Prostate gland (tissue), 2 donors: ENCODE data around the gene PRCC. TPM values are rescaled to one million over a fixed set of nuclear protein-coding genes. Genes with fewer than 3 reads are reported as not detected.

Experiments
- DNase-seq: peaks from one replicate; pipeline ENCODE4 v3.0.0-alpha.2; 2019; ENCODE audit warnings: low spot score
- H3K27ac ChIP-seq, 2 donors: fragments of 200-600 bp; sonication (generic); 2 replicates each; pipeline ENCODE4 v1.5.1; 2017 to 2019
- H3K27me3 ChIP-seq: fragments of 200-600 bp; sonication (generic); replicated peaks from 2 replicates; pipeline ENCODE4 v1.5.1; 2019; ENCODE audit not compliant: insufficient read depth
- H3K36me3 ChIP-seq, 2 donors: fragments of 200-600 bp; sonication (generic); 1 replicate in 1 of 2; 2 replicates in 1 of 2; pipeline versions ENCODE4 v1.5.1 to v1.8.1; 2017 to 2019
- H3K4me1 ChIP-seq: fragments of 200-600 bp; sonication (generic); replicated peaks from 2 replicates; pipeline ENCODE4 v1.5.1; 2019
- H3K4me3 ChIP-seq, 2 donors: fragments of 200-600 bp; sonication (generic); 2 replicates each; pipeline ENCODE4 v1.5.1; 2017 to 2019
- H3K9me3 ChIP-seq: fragments of 200-600 bp; sonication (generic); 2 replicates; pipeline ENCODE4 v1.5.1; 2017
- CTCF ChIP-seq, 4 experiments: fragments of 200-600 bp in 2 of 4; fragments of 450-650 bp in 2 of 4; sonication (generic) in 2 of 4; IDR thresholded peaks; 1 replicate in 3 of 4; 2 replicates in 1 of 4; pipeline ENCODE4 v1.5.1; 2016 to 2019; ENCODE audit warnings: antibody characterized with exemption in 4 of 4, mild to moderate bottlenecking in 2 of 4, moderate library complexity in 2 of 4
- POLR2A ChIP-seq: fragments of 450-650 bp; IDR thresholded peaks from one replicate; pipeline ENCODE4 v1.6.1; 2016; ENCODE audit warnings: antibody characterized with exemption, mild to moderate bottlenecking
- POLR2AphosphoS5 ChIP-seq: sonication (generic); formaldehyde crosslinking; IDR thresholded peaks from one replicate; pipeline ENCODE4 v1.6.1; 2017; ENCODE audit warnings: antibody characterized with exemption
- WGBS: methylation state at CpG from one replicate; pipeline ENCODE4 v1.1.5; 2018; 5-methylcytosine and 5-hydroxymethylcytosine counted together
- intact Hi-C: fragments of 100-400 bp; cut with DNase I; formaldehyde crosslinking; loops from one replicate; pipeline ENCODE4 v1.14.2; 2022
- total RNA-seq, 2 donors: library from RNA; depleted of rRNA; stranded (reverse); fragments of >200 nt; gene quantifications; one replicate each; pipeline ENCODE4 v1.1.0, GENCODE V29; 2016

Gene PRCC
- total RNA-seq, 2 donors from 2014 or later = 33.0 to 61.5 TPM

DNA sequence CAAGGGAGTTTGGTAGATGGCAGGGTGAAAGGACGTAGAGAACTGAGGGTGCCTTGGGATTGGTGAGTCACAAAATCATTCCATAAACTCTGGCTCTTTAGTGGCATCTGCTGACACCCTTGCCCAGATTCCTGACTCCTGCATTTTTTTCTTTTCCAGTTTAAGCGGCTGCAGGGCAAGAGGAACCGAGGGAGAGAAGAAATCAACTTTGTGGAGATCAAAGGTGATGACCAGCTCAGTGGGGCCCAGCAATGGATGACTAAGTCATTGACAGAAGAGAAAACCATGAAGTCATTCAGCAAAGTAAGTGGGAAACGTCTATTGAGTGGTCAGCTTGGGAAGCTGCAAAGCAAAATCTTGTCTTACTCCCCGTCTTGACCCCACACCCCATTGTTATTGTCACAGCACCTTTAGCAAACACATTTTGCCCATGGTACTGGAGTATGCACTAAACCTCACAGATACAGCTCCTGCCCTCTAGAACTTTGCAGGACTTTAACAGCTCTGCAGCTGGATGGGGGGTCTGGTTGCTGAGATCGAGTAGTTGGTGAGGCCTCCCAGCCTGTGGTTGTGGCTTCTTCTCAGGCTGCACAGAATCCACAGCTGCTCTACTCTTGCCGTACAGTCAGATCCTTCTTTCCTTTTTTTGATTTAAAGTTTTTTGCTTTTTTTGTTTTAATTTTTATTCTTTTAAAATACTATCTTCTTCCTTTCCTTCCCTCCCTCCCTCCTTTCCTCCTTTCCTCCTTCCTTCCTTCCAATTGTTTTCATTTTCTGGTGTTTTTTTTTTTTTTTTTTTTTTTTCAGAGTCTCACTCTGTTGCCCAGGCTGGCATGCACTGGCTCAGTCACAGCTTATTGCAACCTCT lies 27.4 kb downstream of the PRCC start:
- H3K4me3 ChIP-seq = no peak overlapping the region
- no peak overlapping the region for H3K27ac ChIP-seq
- 74% methylated on average over 7 of the region's 7 CpGs for WGBS
- intact Hi-C loops = no loop called here
- no peaks in the 10 kb centered on the region for H3K27me3 ChIP-seq
- H3K36me3 ChIP-seq = peaks cover 7 to 10% of the 10 kb centered on the region in 2 donors
- DNase-seq = no peak
- H3K4me1 ChIP-seq = no peaks in the 10 kb centered on the region
- TF ChIP-seq POLR2AphosphoS5 (no peak), CTCF (IDR thresholded peaks at IDR 0.05) (no peak), POLR2A (no peak)
- no peaks in the 10 kb centered on the region for H3K9me3 ChIP-seq

- H3K27ac ChIP-seq = no peak overlapping the region
- TF ChIP-seq POLR2AphosphoS5 = no peak
- no peaks in the 10 kb centered on the region for H3K27me3 ChIP-seq
- no peaks in the 10 kb centered on the region for H3K9me3 ChIP-seq
- no peak overlapping the region for H3K4me3 ChIP-seq
- intact Hi-C loops = no loop called here
- 97% methylated on average over 5 of the region's 5 CpGs for WGBS
- H3K4me1 ChIP-seq = no peaks in the 10 kb centered on the region
- no peak for DNase-seq
- peaks cover 12 to 14% of the 10 kb centered on the region in 2 donors for H3K36me3 ChIP-seq
Observed at GRCh38 chr1:156795374-156795733, 28.0 kb downstream of the PRCC start.

DNA sequence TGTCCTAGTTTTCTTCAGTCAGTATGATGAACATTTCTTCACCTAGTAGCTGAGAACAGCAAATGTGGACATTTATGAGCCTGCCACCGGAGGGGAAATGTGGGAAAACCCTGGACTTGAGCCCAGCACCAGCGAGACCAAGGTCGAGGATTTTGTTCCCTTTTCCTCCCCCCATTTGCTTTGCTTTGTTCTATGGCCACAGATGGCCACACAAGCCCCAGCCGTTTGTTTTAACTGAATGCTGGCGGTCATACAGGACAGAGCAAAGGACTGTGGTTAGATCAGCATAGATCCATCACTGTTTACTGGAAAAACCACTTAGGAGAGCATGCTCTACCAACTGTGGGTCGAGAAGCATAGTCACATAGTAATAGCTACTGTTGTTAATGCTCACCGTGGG lies 28.5 kb downstream of the PRCC start:
- Histone ChIP-seq H3K27me3 (no peaks in the 10 kb centered on the region), H3K9me3 (no peaks in the 10 kb centered on the region), H3K4me1 (no peaks in the 10 kb centered on the region), H3K4me3 (no peak overlapping the region), H3K27ac (no peak overlapping the region), H3K36me3 (peaks cover 12 to 15% of the 10 kb centered on the region in 2 donors)
- intact Hi-C loops = no loop called here
- no peak for TF ChIP-seq CTCF (IDR thresholded peaks at IDR 0.05)
- TF ChIP-seq POLR2A = no peak
- TF ChIP-seq POLR2AphosphoS5 = no peak
- WGBS = 54% methylated on average over 7 of the region's 7 CpGs
- no peak for DNase-seq

DNA sequence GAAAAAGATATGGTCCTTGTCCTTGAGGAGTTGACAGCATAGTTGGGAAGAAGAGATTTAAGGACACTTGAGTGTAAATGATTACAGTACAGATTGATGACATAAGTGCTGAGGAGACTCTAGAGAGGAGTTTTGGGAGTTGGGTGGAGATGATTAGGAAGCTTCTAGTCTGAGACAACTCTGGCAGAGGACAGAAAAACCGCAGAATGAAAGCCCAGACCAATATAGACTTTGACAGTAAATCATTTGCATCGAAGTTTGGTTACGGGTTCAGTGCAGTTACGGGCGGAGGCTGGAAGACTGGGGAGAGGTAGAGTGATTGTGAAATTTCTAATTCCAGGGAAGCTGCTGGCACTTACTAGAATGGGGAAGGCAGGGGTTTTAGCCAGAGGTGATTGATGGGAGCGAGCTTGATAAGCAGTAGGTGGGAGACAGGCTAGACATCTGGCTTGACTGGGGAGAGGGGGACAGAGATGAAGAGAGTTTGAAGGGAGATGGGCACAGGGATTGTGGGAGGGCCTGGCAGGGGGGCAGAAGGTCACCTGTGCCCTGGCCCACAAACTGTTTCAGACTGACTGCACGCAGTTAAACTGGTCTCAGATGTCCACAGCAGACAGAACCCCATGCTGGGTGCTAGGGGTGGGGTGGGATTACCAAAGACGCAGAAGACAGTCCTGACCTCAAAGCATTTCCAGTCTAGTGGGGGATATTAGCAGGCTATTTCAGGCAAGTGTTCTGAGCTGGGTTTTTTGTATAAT lies 29.2 kb downstream of the PRCC start:
- H3K36me3 ChIP-seq = peaks cover 12 to 15% of the 10 kb centered on the region in 2 donors
- H3K9me3 ChIP-seq = no peaks in the 10 kb centered on the region
- no peaks in the 10 kb centered on the region for H3K27me3 ChIP-seq
- H3K27ac ChIP-seq = no peak overlapping the region
- intact Hi-C loops = no loop called here
- no peak overlapping the region for H3K4me3 ChIP-seq
- TF ChIP-seq POLR2AphosphoS5 = no peak
- no peak for TF ChIP-seq CTCF (IDR thresholded peaks at IDR 0.05)
- no peak for TF ChIP-seq POLR2A
- H3K4me1 ChIP-seq = no peaks in the 10 kb centered on the region
- DNase-seq = no peak
- WGBS = 83% methylated on average over 8 of the region's 8 CpGs

DNA sequence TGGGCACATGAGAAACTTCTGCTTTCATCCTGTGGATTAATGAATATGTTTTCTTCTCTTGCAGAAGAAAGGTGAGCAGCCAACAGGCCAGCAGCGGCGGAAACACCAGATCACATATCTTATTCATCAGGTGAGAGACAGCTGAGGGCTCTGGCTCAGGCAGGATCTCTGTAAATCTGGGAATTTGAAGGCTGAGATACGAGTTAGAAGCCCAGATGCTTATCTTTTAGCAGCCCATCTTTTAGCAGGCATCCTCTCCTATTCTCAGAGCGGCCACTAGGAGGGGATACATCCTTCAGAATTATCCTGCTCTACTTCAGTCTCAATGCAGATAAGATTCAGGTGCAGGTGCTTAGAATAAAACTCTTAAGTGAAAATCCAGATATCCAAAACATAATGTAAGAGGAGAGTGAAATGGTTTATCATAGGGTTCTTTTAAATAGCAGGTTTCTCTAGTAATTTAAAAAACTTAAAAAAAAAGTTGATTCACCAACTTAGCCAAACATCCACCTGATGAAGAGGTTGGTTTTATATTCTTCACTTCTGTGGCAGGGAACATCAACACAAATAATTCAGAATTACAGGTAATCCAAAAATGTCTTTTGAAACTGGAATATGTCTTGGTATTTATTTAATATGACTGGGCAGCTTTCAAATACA lies 30.0 kb downstream of the PRCC start:
- intact Hi-C loops = no loop called here
- H3K36me3 ChIP-seq = peaks cover 12% of the 10 kb centered on the region in 2 donors

More for the DNA sequence above, 30.0 kb downstream of the PRCC start:
- H3K4me1 ChIP-seq = no peaks in the 10 kb centered on the region
- H3K27ac ChIP-seq = no peak overlapping the region
- no peak overlapping the region for H3K4me3 ChIP-seq
- H3K27me3 ChIP-seq = no peaks in the 10 kb centered on the region
- no peak for TF ChIP-seq POLR2AphosphoS5
- TF ChIP-seq CTCF (IDR thresholded peaks at IDR 0.05) = peak; percentile 20 to 66 (median 52)
- no peak for TF ChIP-seq POLR2A
- H3K9me3 ChIP-seq = no peaks in the 10 kb centered on the region
- 17% methylated on average over 4 of the region's 4 CpGs for WGBS
- peak; percentile 38 for DNase-seq
